IMR-90 (cell line): ENCODE data around the gene SLC38A8. TPM values are rescaled to one million over a fixed set of nuclear protein-coding genes. Genes with fewer than 3 reads are reported as not detected.

Experiments
- ATAC-seq: fragments of 200-7000 bp; cut with Tn5 transposase; 2 replicates; pipeline ENCODE4 v1.9.1; 2020; ENCODE audit warnings: low read depth, mild to moderate bottlenecking, moderate library complexity
- BruUV-seq: library from RNA; stranded (reverse); fragments of 400-500 nt; replicated peaks from 2 replicates; lab custom pipeline; 2021; lab: Mats Ljungman, UMichigan
- CTCF ChIA-PET: fragments of 300-600 bp; formaldehyde crosslinking; extraction: SDS; loops from one replicate; lab custom pipeline; 2021; ENCODE audit warnings: antibody characterized with exemption; lab: Yijun Ruan, JAX
- POLR2A ChIA-PET: fragments of 300-600 bp; sonication (Branson Sonifier 250); formaldehyde crosslinking; loops from one replicate; lab custom pipeline; 2022; ENCODE audit warnings: antibody characterized with exemption; ENCODE audit not compliant: unreplicated experiment; lab: Charles Lee
- DNase-seq: peaks from one replicate; pipeline ENCODE4 v3.0.0; 2013
- H2AFZ ChIP-seq: replicated peaks from 2 replicates; pipeline ENCODE3; 2013; ENCODE audit warnings: low read length, mild to moderate bottlenecking; ENCODE audit not compliant: poor library complexity
- H2AK5ac ChIP-seq: 2 replicates; pipeline ENCODE4 v1.6.1; 2013; ENCODE audit warnings: low read depth, low read length, inconsistent platforms
- H2AK9ac ChIP-seq: replicated peaks from 2 replicates; pipeline ENCODE3; 2013; ENCODE audit warnings: mild to moderate bottlenecking, low read depth, low read length, moderate library complexity; ENCODE audit not compliant: poor library complexity
- H2BK120ac ChIP-seq: 2 replicates; pipeline ENCODE4 v1.6.1; 2013; ENCODE audit warnings: low read depth, low read length, inconsistent platforms
- H2BK15ac ChIP-seq: 3 replicates; pipeline ENCODE4 v1.6.1; 2013; ENCODE audit warnings: low read depth, low read length, inconsistent platforms
- H2BK20ac ChIP-seq: 2 replicates; pipeline ENCODE4 v1.6.1; 2013; ENCODE audit warnings: low read depth, mild to moderate bottlenecking, inconsistent platforms, low read length, moderate library complexity
- H2BK5ac ChIP-seq: 2 replicates; pipeline ENCODE4 v1.6.1; 2013; ENCODE audit warnings: mild to moderate bottlenecking, low read depth, low read length, inconsistent platforms; ENCODE audit not compliant: poor library complexity, severe bottlenecking
- H3K14ac ChIP-seq: replicated peaks from 2 replicates; pipeline ENCODE4 v1.6.1; 2013; ENCODE audit warnings: low read depth, low read length, inconsistent platforms
- H3K18ac ChIP-seq: 2 replicates; pipeline ENCODE4 v1.6.1; 2013; ENCODE audit warnings: low read depth, low read length, control low read depth
- H3K23ac ChIP-seq: 2 replicates; pipeline ENCODE4 v1.6.1; 2013; ENCODE audit warnings: low read depth, low read length, inconsistent platforms
- H3K27ac ChIP-seq: 2 replicates; pipeline ENCODE4 v1.5.1; 2013; ENCODE audit warnings: mild to moderate bottlenecking, control low read depth, low read length; ENCODE audit not compliant: insufficient read depth
- H3K27me3 ChIP-seq: 2 replicates; pipeline ENCODE4 v1.6.1; 2013; ENCODE audit warnings: low read length; ENCODE audit not compliant: control insufficient read depth, insufficient read depth
- H3K36me3 ChIP-seq: 2 replicates; pipeline ENCODE4 v1.6.1; 2013; ENCODE audit warnings: low read length, mixed read lengths; ENCODE audit not compliant: control insufficient read depth, insufficient read depth
- H3K4ac ChIP-seq: 2 replicates; pipeline ENCODE4 v1.6.1; 2013; ENCODE audit warnings: low read depth, low read length, inconsistent platforms
- H3K4me1 ChIP-seq: 2 replicates; pipeline ENCODE4 v1.6.1; 2013; ENCODE audit warnings: low read length, mixed read lengths; ENCODE audit not compliant: control insufficient read depth, insufficient read depth
- H3K4me2 ChIP-seq: 2 replicates; pipeline ENCODE4 v1.6.1; 2013; ENCODE audit warnings: low read depth, mild to moderate bottlenecking, control low read depth, low read length, moderate library complexity
- H3K4me3 ChIP-seq: 2 replicates; pipeline ENCODE4 v1.5.1; 2013; ENCODE audit warnings: low read depth, mild to moderate bottlenecking, control low read depth, low read length, moderate library complexity; ENCODE audit not compliant: insufficient read depth
- H3K56ac ChIP-seq: 2 replicates; pipeline ENCODE4 v1.6.1; 2013; ENCODE audit warnings: low read length, inconsistent platforms; ENCODE audit not compliant: insufficient read depth; ENCODE audit errors: extremely low read depth
- H3K79me1 ChIP-seq, 2 experiments: 2 replicates each; pipeline ENCODE4 v1.6.1; 2013; ENCODE audit warnings: low read length in 2 of 2, inconsistent platforms in 1 of 2, low read depth in 1 of 2
- H3K9ac ChIP-seq: 2 replicates; pipeline ENCODE4 v1.6.1; 2013; ENCODE audit warnings: low read depth, low read length, control low read depth
- H3K9me1 ChIP-seq: 2 replicates; pipeline ENCODE4 v1.6.1; 2013; ENCODE audit warnings: low read length, inconsistent platforms; ENCODE audit not compliant: insufficient read depth
- H3K9me3 ChIP-seq: 2 replicates; pipeline ENCODE4 v1.6.1; 2013; ENCODE audit warnings: low read length; ENCODE audit not compliant: control insufficient read depth, insufficient read depth
- H4K20me1 ChIP-seq: 2 replicates; pipeline ENCODE4 v1.6.1; 2013; ENCODE audit warnings: low read length, inconsistent platforms; ENCODE audit not compliant: insufficient read depth
- H4K5ac ChIP-seq: 2 replicates; pipeline ENCODE4 v1.6.1; 2013; ENCODE audit warnings: mild to moderate bottlenecking, low read depth, low read length, control low read depth
- H4K8ac ChIP-seq, 2 experiments: 2 replicates each; pipeline ENCODE4 v1.6.1; 2013; ENCODE audit warnings: low read depth in 2 of 2, low read length in 2 of 2, control low read depth in 1 of 2, inconsistent platforms in 1 of 2
- H4K91ac ChIP-seq: 2 replicates; pipeline ENCODE4 v1.6.1; 2013; ENCODE audit warnings: low read depth, low read length, inconsistent platforms; ENCODE audit not compliant: insufficient read depth
- BHLHE40 ChIP-seq: fragments of 150-350 bp; IDR thresholded peaks from 2 replicates; pipeline ENCODE4 v1.6.1; 2016; ENCODE audit warnings: mild to moderate bottlenecking, low read depth, low read length
- CHD1 ChIP-seq: IDR thresholded peaks from 2 replicates; pipeline ENCODE4 v1.6.1; 2012; ENCODE audit warnings: low read depth, low read length, improper control_type of control experiment
- CTCF ChIP-seq: conservative IDR thresholded peaks from 2 replicates; pipeline ENCODE4 v1.5.1; 2012; ENCODE audit warnings: mild to moderate bottlenecking, low read depth, low read length, improper control_type of control experiment
- FOS ChIP-seq: fragments of 150-350 bp; IDR thresholded peaks from 2 replicates; pipeline ENCODE4 v1.6.1; 2016; ENCODE audit warnings: low read depth, low read length
- MAFK ChIP-seq: IDR thresholded peaks from 2 replicates; pipeline ENCODE4 v1.6.1; 2012; ENCODE audit warnings: low read depth, low read length, improper control_type of control experiment
- MAZ ChIP-seq: IDR thresholded peaks from 2 replicates; pipeline ENCODE4 v1.6.1; 2012; ENCODE audit warnings: low read depth, mild to moderate bottlenecking, low read length, improper control_type of control experiment, moderate library complexity, borderline replicate concordance
- MXI1 ChIP-seq: IDR thresholded peaks from 2 replicates; pipeline ENCODE4 v1.6.1; 2012; ENCODE audit warnings: low read depth, mild to moderate bottlenecking, low read length, moderate library complexity, borderline replicate concordance
- POLR2A ChIP-seq: IDR thresholded peaks from 2 replicates; pipeline ENCODE4 v1.6.1; 2012; ENCODE audit warnings: mild to moderate bottlenecking, low read depth, low read length
- RCOR1 ChIP-seq: IDR thresholded peaks from 2 replicates; pipeline ENCODE4 v1.6.1; 2012; ENCODE audit warnings: mild to moderate bottlenecking, low read length, improper control_type of control experiment; ENCODE audit not compliant: insufficient replicate concordance
- RFX5 ChIP-seq: IDR thresholded peaks from 2 replicates; pipeline ENCODE4 v1.8.0; 2012; ENCODE audit warnings: low read depth, mild to moderate bottlenecking, low read length, moderate library complexity
- SMC3 ChIP-seq: fragments of 150-350 bp; IDR thresholded peaks from 2 replicates; pipeline ENCODE4 v1.6.1; 2016; ENCODE audit warnings: low read depth, mild to moderate bottlenecking, antibody characterized with exemption, low read length, moderate library complexity
- USF2 ChIP-seq: fragments of 150-350 bp; IDR thresholded peaks from 2 replicates; pipeline ENCODE4 v1.6.1; 2017; ENCODE audit warnings: mild to moderate bottlenecking, antibody characterized with exemption, low read length, low read depth
- WGBS, 2 experiments: methylation state at CpG; one replicate each; pipeline versions ENCODE4 v1.1.5 to v1.1.7; 2013; ENCODE audit warnings: missing lambda C conversion rate in 2 of 2; ENCODE audit not compliant: insufficient read length in 1 of 2; ENCODE audit errors: extremely low coverage in 2 of 2; 5-methylcytosine and 5-hydroxymethylcytosine counted together
- dilution Hi-C: fragments of 300-500 bp; cut with HindIII; formaldehyde crosslinking; loops from one replicate; pipeline ENCODE4 v1.14.3; 2018; ENCODE audit warnings: low sequenced_read_pairs; ENCODE audit not compliant: unreplicated experiment
- in situ Hi-C: fragments of 300-500 bp; cut with MboI; formaldehyde crosslinking; loops from 3 replicates; pipeline ENCODE4 v1.14.3; 2019; ENCODE audit warnings: low sequenced_read_pairs, inconsistent platforms, mixed read lengths
- intact Hi-C: fragments of 100-400 bp; cut with micrococcal nuclease; formaldehyde crosslinking; loops from 2 replicates; pipeline ENCODE4 v1.10.0; 2022
- polyA plus RNA-seq, 3 experiments: library from polyadenylated mRNA; depleted of rRNA; stranded (reverse); fragments of >200 nt; gene quantifications; 2 replicates each; pipeline ENCODE4 v1.2.3, GENCODE V29; 2012; ENCODE audit warnings: low replicate concordance in 1 of 3
- total RNA-seq: library from RNA; depleted of rRNA; stranded (reverse); fragments of >200 nt; gene quantifications from 2 replicates; pipeline ENCODE4 v1.2.3, GENCODE V29; 2012

Gene SLC38A8
- total and polyA plus RNA-seq, 2 of the 4 experiments (the other 2 are of a cell fraction), result not detected

GRCh38 chr16:83972256-83973008 is 70.2 kb downstream of the SLC38A8 start:
- Histone ChIP-seq H4K20me1 (no peaks in the 10 kb centered on the region; the same call in none of the 2 replicates), H3K4me1 (no peaks in the 10 kb centered on the region), H2AK9ac (no peak overlapping the region), H3K9ac (no peak overlapping the region), H3K4me3 (no peak overlapping the region), H2BK15ac (no peak overlapping the region), H3K9me3 (no peaks in the 10 kb centered on the region), H4K8ac (no peak overlapping the region), H3K56ac (no peak overlapping the region), H3K36me3 (no peaks in the 10 kb centered on the region), H3K27ac (no peak overlapping the region), H3K23ac (no peak overlapping the region), H4K5ac (no peak overlapping the region), H2AFZ (no peak overlapping the region), H2BK120ac (no peak overlapping the region), H3K14ac (no peak overlapping the region), H3K9me1 (no peaks in the 10 kb centered on the region; the same call in 1 of the 2 replicates), H3K4ac (no peak overlapping the region), H3K79me1 (no peaks in the 10 kb centered on the region), H2AK5ac (no peak overlapping the region), H3K4me2 (no peak overlapping the region), H4K91ac (no peak overlapping the region), H2BK20ac (no peak overlapping the region), H3K18ac (no peak overlapping the region), H3K27me3 (peaks cover 40% of the 10 kb centered on the region), H2BK5ac (no peak overlapping the region)
- dilution Hi-C loops (no loop called here), intact Hi-C loops (no loop called here), in situ Hi-C loops (loop anchor here (25.0 kb wide), 1 partner anchor 515 kb away; no protein-coding TSS in a partner anchor)
- CTCF ChIA-PET, result no interaction called here
- no peak for TF ChIP-seq SMC3
- TF ChIP-seq MAFK, result no peak
- TF ChIP-seq CTCF, result no peak
- no peak for TF ChIP-seq USF2
- no peak for TF ChIP-seq MAZ
- TF ChIP-seq FOS, result no peak
- TF ChIP-seq BHLHE40, result no peak
- TF ChIP-seq POLR2A, result no peak
- TF ChIP-seq CHD1, result no peak
- TF ChIP-seq RFX5, result no peak
- no peak for TF ChIP-seq MXI1
- TF ChIP-seq RCOR1, result no peak
- BruUV-seq, result no TSS peak
- WGBS, 2 experiments, result 76% methylated on average over 8 of the region's 19 CpGs; no CpG with 5 or more reads in 1 of the 2 experiments
- ATAC-seq (no peak), DNase-seq (no peak)
- POLR2A ChIA-PET, result no interaction called here
